RWPE1 (cell line): Measurements from ENCODE around the gene OXLD1.

Source experiments
- CTCF ChIA-PET: fragments of 350-600 bp; sonication (Branson Sonifier 250); formaldehyde crosslinking; extraction: SDS; loops from one replicate; lab custom pipeline; 2021; lab: Yijun Ruan, JAX
- POLR2A ChIA-PET: fragments of 400-600 bp; formaldehyde crosslinking; extraction: SDS; loops from one replicate; lab custom pipeline; 2020; ENCODE audit warnings: antibody characterized with exemption; ENCODE audit not compliant: low non-redundant PET; lab: Yijun Ruan, JAX
- DNase-seq: peaks from one replicate; pipeline ENCODE4 v3.0.0; 2012; ENCODE audit warnings: low spot score
- H3K27ac ChIP-seq: fragments of 450-650 bp; 2 replicates; pipeline ENCODE4 v1.5.1; 2017
- CTCF ChIP-seq: fragments of 450-650 bp; conservative IDR thresholded peaks from 2 replicates; pipeline ENCODE4 v1.5.1; 2017; ENCODE audit warnings: low read depth, mild to moderate bottlenecking

Gene OXLD1

GRCh38 chr17:81712468-81713003 lies 46.1 kb upstream of the OXLD1 start:
- peak overlapping the region; percentile 89 for H3K27ac ChIP-seq
- peak; percentile 46 for TF ChIP-seq CTCF
- no peak for DNase-seq
- ChIA-PET POLR2A (interaction anchor here (0.8 kb wide), 1 partner anchor 161 kb away, joined by 3 read pairs; the partner anchor contains the start of gene FAAP100), CTCF (interaction anchor here (0.7 to 0.9 kb wide), 3 partner anchors 37 to 205 kb away, joined by 3 to 5 read pairs (median 3); no protein-coding TSS in a partner anchor)

GRCh38 chr17:81711814-81712467 lies 45.5 kb upstream of the OXLD1 start, which contains the start of gene SLC25A10:
Gene SLC25A10 (plus strand): TSS chr17:81712284. CDS start chr17:81712427, 143 bp downstream.
- peak within 1 kb of the TSS; percentile 89 for H3K27ac ChIP-seq
- peak; percentile 84 for DNase-seq
- ChIA-PET CTCF (interaction anchor here (0.7 to 0.9 kb wide), 3 partner anchors 17 to 205 kb away, joined by 3 to 5 read pairs (median 3); no protein-coding TSS in a partner anchor), POLR2A (interaction anchor here (0.8 kb wide), 1 partner anchor 160 kb away, joined by 3 read pairs; the partner anchor contains the start of gene FAAP100)
- no peak for TF ChIP-seq CTCF

GRCh38 chr17:81710514-81711308 lies 44.3 kb upstream of the OXLD1 start:
- peak overlapping the region; percentile 89 for H3K27ac ChIP-seq
- TF ChIP-seq CTCF: no peak
- POLR2A ChIA-PET: interaction anchor here (0.7 kb wide), 2 partner anchors 10 to 113 kb away, joined by 4 to 6 read pairs; no protein-coding TSS in a partner anchor
- CTCF ChIA-PET: interaction anchor here (0.6 kb wide), 1 partner anchor 229 kb away, joined by 3 read pairs; no protein-coding TSS in a partner anchor
- DNase-seq: no peak

- ChIA-PET POLR2A (interaction anchor here (0.6 kb wide), 1 partner anchor 184 kb away, joined by 4 read pairs; no protein-coding TSS in a partner anchor), CTCF (interaction anchor here (0.6 kb wide), 1 partner anchor 183 kb away, joined by 3 read pairs; no protein-coding TSS in a partner anchor)
- no peak for TF ChIP-seq CTCF
- peak overlapping the region; percentile 89 for H3K27ac ChIP-seq
- DNase-seq: no peak
These were observed 42.4 kb upstream of the OXLD1 start for GRCh38 chr17:81708739-81709185.

- peak overlapping the region; percentile 89 for H3K27ac ChIP-seq
- POLR2A ChIA-PET: interaction anchor here (0.6 kb wide), 1 partner anchor 185 kb away, joined by 4 read pairs; no protein-coding TSS in a partner anchor
- no peak for TF ChIP-seq CTCF
- DNase-seq: no peak
- CTCF ChIA-PET: interaction anchor here (0.6 kb wide), 1 partner anchor 184 kb away, joined by 3 read pairs; no protein-coding TSS in a partner anchor
These were observed 41.6 kb upstream of the OXLD1 start for GRCh38 chr17:81707725-81708646.
